HL-60 (cell line): Measurements from ENCODE around the gene CCL24.

Source experiments
- DNase-seq, 2 experiments: peaks; one replicate each; pipeline ENCODE4 v3.0.0-alpha.2; 2010 to 2020; ENCODE audit warnings: low read depth in 1 of 2, low spot score in 1 of 2
- H3K27ac ChIP-seq: fragments of 250-450 bp; sonication (Bioruptor Pico); replicated peaks from 2 replicates; pipeline ENCODE4 v1.5.1; 2020; ENCODE audit warnings: mild to moderate bottlenecking, moderate library complexity
- H3K27me3 ChIP-seq: fragments of 250-450 bp; sonication (Bioruptor Pico); 2 replicates; pipeline ENCODE4 v1.5.1; 2021; ENCODE audit warnings: mild to moderate bottlenecking, moderate library complexity; ENCODE audit not compliant: insufficient read depth, poor library complexity, severe bottlenecking
- H3K4me3 ChIP-seq: replicated peaks from 2 replicates; pipeline ENCODE4 v1.5.1; 2011; ENCODE audit warnings: mild to moderate bottlenecking, control low read depth, low read length; ENCODE audit not compliant: insufficient read depth
- GABPA ChIP-seq: IDR thresholded peaks from 2 replicates; pipeline ENCODE4 v1.6.1; 2012; ENCODE audit warnings: low read depth
- POLR2AphosphoS5 ChIP-seq: IDR thresholded peaks from 2 replicates; pipeline ENCODE4 v1.6.1; 2012; ENCODE audit warnings: low read depth
- SPI1 ChIP-seq: IDR thresholded peaks from 2 replicates; pipeline ENCODE4 v1.6.1; 2012; ENCODE audit warnings: low read depth, mild to moderate bottlenecking, borderline replicate concordance
- TF ChIP-seq, protein P1 (sequence below): IDR thresholded peaks from 2 replicates; pipeline ENCODE4 v1.6.1; 2012; ENCODE audit warnings: low read depth; ENCODE audit not compliant: insufficient replicate concordance
- TF ChIP-seq, protein P2 (sequence below): IDR thresholded peaks from one replicate; pipeline ENCODE4 v1.5.1; 2011; ENCODE audit warnings: low read length, control low read depth, inconsistent platforms; ENCODE audit not compliant: insufficient read depth

The CCL24 gene

DNA sequence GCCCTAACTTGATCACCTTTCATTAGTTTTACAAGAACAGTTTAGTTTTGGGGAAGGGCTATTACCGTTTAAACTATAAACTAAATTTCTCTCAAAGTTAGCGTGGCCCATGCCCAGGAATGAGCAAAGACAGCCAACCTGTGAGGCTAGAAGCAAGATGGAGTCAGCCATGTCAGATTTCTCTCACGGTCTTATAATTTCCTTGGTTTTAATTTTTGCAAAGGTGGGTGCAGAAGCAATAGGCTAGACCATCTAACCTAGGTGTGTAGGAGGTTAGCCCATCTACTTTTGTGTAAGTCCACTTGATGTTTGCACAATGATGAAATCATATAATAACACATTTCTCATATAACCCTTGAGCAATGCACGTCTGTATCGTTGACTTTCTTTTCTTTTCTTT lies 8.9 kb downstream of the CCL24 start:
- TF ChIP-seq POLR2AphosphoS5 (no peak), GABPA (no peak)
- H3K27ac ChIP-seq, result no peak overlapping the region
- no peak for DNase-seq
- H3K27me3 ChIP-seq, result no peaks in the 10 kb centered on the region
- H3K4me3 ChIP-seq, result no peak overlapping the region

DNA sequence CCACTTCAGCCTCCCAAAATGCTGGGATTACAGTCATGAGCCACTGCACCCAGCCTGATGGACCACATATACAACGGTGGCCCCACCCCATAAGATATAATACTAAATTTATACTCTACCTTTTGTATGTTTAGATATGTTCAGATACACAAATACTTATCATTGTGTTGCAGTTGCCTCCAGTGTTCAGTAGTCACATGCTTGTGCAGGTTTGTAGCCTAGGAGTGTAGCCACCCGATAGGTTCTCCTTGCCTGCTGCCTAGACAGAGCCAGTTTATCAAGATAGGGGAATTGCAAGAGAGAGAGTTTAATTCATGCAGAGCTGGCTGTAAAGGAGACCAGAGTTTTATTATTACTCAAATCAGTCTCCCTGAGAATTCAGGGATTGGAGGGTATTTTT lies 9.6 kb downstream of the CCL24 start:
- Histone ChIP-seq H3K27ac (no peak overlapping the region), H3K4me3 (no peak overlapping the region), H3K27me3 (no peaks in the 10 kb centered on the region)
- TF ChIP-seq POLR2AphosphoS5 (no peak), SPI1 (no peak), GABPA (no peak)
- TF ChIP-seq, protein P1, sequence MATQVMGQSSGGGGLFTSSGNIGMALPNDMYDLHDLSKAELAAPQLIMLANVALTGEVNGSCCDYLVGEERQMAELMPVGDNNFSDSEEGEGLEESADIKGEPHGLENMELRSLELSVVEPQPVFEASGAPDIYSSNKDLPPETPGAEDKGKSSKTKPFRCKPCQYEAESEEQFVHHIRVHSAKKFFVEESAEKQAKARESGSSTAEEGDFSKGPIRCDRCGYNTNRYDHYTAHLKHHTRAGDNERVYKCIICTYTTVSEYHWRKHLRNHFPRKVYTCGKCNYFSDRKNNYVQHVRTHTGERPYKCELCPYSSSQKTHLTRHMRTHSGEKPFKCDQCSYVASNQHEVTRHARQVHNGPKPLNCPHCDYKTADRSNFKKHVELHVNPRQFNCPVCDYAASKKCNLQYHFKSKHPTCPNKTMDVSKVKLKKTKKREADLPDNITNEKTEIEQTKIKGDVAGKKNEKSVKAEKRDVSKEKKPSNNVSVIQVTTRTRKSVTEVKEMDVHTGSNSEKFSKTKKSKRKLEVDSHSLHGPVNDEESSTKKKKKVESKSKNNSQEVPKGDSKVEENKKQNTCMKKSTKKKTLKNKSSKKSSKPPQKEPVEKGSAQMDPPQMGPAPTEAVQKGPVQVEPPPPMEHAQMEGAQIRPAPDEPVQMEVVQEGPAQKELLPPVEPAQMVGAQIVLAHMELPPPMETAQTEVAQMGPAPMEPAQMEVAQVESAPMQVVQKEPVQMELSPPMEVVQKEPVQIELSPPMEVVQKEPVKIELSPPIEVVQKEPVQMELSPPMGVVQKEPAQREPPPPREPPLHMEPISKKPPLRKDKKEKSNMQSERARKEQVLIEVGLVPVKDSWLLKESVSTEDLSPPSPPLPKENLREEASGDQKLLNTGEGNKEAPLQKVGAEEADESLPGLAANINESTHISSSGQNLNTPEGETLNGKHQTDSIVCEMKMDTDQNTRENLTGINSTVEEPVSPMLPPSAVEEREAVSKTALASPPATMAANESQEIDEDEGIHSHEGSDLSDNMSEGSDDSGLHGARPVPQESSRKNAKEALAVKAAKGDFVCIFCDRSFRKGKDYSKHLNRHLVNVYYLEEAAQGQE, result no peak
- TF ChIP-seq, protein P2, sequence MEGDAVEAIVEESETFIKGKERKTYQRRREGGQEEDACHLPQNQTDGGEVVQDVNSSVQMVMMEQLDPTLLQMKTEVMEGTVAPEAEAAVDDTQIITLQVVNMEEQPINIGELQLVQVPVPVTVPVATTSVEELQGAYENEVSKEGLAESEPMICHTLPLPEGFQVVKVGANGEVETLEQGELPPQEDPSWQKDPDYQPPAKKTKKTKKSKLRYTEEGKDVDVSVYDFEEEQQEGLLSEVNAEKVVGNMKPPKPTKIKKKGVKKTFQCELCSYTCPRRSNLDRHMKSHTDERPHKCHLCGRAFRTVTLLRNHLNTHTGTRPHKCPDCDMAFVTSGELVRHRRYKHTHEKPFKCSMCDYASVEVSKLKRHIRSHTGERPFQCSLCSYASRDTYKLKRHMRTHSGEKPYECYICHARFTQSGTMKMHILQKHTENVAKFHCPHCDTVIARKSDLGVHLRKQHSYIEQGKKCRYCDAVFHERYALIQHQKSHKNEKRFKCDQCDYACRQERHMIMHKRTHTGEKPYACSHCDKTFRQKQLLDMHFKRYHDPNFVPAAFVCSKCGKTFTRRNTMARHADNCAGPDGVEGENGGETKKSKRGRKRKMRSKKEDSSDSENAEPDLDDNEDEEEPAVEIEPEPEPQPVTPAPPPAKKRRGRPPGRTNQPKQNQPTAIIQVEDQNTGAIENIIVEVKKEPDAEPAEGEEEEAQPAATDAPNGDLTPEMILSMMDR, result no peak
- no peak for DNase-seq

DNA sequence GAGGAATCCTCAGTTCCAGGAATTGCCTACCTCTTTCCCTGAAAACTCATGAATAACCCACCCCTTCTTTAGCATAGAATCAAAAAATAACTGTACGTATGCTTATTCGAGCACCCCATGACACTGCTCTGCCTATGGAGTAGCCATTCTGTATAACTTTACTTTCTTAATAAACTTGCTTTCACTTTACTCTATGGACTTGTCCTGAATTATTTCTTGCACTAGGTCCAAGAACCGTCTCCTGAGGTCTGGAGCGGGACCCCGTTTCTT lies 11.1 kb downstream of the CCL24 start:
- Histone ChIP-seq H3K27me3 (no peaks in the 10 kb centered on the region), H3K27ac (no peak overlapping the region), H3K4me3 (no peak overlapping the region)
- TF ChIP-seq POLR2AphosphoS5 (no peak), GABPA (no peak), SPI1 (no peak)
- TF ChIP-seq, protein P2, result no peak
- TF ChIP-seq, protein P1, result no peak
- DNase-seq, result no peak

GRCh38 chr7:75798770-75799169 lies 14.8 kb downstream of the CCL24 start:
- no peak overlapping the region for H3K4me3 ChIP-seq
- DNase-seq, result no peak
- TF ChIP-seq, protein P1, result no peak
- H3K27me3 ChIP-seq, result no peaks in the 10 kb centered on the region
- no peak overlapping the region for H3K27ac ChIP-seq
